ENCODE results near the gene LMBR1. TPM values are rescaled to one million over a fixed set of nuclear protein-coding genes. Genes with fewer than 3 reads are reported as not detected.

The LMBR1 gene
- total RNA-seq, 1 donor from 2014 or later = 89.1 TPM

DNA sequence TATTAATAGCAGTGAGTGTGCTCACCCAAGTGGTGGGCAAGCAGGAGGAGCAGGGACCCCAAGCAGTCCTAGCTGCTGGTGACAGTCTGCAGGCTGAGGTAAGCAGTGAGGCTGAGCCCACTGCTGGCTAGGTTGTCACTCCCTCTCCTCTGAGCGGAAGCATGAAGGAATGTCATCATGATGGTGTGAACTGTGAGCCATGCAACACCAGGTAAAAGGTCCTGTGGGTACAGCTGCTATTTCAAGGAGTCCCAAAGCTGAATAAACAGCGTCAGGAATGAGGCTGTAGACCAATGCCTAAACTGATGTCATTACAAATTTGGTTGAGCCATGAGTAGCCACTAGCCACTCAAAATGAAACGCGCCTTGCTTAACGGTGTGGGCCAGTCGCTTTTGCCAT, 126.3 kb downstream of the LMBR1 start:
- Mint-ChIP-seq H3K9me3 (ENCODE audit: low read depth) (peaks cover 7% of the 10 kb centered on the region), H3K36me3 (ENCODE audit: insufficient read depth) (peaks cover 9% of the 10 kb centered on the region), H3K27ac (peak overlapping the region; percentile 7), H3K4me1 (ENCODE audit: low read depth) (peaks cover 13% of the 10 kb centered on the region), H3K4me3 (ENCODE audit: low read depth) (no peak overlapping the region), H3K27me3 (no peaks in the 10 kb centered on the region)
- TF ChIP-seq, protein P1, sequence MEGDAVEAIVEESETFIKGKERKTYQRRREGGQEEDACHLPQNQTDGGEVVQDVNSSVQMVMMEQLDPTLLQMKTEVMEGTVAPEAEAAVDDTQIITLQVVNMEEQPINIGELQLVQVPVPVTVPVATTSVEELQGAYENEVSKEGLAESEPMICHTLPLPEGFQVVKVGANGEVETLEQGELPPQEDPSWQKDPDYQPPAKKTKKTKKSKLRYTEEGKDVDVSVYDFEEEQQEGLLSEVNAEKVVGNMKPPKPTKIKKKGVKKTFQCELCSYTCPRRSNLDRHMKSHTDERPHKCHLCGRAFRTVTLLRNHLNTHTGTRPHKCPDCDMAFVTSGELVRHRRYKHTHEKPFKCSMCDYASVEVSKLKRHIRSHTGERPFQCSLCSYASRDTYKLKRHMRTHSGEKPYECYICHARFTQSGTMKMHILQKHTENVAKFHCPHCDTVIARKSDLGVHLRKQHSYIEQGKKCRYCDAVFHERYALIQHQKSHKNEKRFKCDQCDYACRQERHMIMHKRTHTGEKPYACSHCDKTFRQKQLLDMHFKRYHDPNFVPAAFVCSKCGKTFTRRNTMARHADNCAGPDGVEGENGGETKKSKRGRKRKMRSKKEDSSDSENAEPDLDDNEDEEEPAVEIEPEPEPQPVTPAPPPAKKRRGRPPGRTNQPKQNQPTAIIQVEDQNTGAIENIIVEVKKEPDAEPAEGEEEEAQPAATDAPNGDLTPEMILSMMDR (IDR thresholded peaks at IDR 0.05; ENCODE audit: unreplicated experiment) = no peak
- DNase-seq (ENCODE audit: low spot score, unreplicated experiment) = no peak

DNA sequence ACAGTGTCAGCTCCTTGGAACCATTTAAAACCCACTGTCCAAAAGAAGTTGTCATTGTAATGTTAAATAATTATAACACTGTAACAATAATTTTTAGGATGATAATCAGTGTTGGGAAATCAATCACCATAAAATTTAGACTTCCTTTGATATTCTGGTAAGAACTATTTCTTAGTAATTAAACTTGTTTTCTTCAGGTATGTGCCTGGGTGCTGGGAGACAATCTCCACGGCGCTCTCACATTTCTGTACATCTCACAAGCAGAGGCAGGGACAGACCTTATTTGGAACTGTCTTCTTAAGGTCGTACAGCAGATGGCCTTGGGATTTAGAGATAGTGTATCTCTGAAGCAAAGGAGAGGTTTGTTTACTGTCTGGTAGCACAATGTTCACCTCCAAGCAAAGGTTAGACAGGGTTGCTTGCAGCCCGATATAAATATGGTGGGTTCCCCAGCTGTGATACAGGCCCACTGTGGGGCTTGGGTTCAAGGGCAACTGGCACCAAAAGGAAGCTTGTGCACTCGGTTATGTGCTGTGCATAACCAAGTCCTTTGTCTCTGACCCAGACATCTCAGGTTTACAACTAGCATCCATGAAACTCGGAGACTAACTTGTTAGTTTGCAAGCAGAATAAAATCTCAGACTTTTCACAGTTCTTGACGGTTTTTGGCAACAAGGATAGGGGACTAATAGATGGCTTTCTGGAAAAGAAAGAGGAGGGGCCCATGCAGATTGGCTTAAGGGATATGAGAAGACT, 126.9 kb downstream of the LMBR1 start:
- H3K27me3 Mint-ChIP-seq = no peaks in the 10 kb centered on the region
- DNase-seq (ENCODE audit: low spot score, unreplicated experiment) = no peak
- TF ChIP-seq, protein P1 (IDR thresholded peaks at IDR 0.05; ENCODE audit: unreplicated experiment) = no peak
- peaks cover 11% of the 10 kb centered on the region for H3K4me1 Mint-ChIP-seq (ENCODE audit: low read depth)
- no peak overlapping the region for H3K27ac Mint-ChIP-seq
- peaks cover 6% of the 10 kb centered on the region for H3K36me3 Mint-ChIP-seq (ENCODE audit: insufficient read depth)
- no peak overlapping the region for H3K4me3 Mint-ChIP-seq (ENCODE audit: low read depth)
- H3K9me3 Mint-ChIP-seq (ENCODE audit: low read depth) = peaks cover 1% of the 10 kb centered on the region

DNA sequence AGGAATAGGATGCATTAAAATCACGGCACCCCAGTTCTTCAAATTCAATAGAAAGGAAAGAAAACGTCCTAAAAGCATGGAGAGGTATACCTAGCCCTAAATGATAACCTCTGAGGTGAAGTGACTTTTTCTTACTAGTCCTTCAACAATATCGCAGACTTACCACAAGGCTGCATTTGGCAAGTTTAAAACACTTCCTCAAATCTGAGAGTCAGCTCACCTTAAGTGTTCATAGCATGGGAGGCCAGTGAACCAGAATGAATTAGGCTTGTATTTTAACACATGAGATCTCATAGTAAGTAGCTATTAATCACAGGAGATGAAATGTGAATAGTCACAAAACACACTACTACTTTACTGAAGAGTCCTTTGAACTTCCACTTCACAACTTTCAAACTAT, 128.2 kb downstream of the LMBR1 start:
- Mint-ChIP-seq H3K36me3 (ENCODE audit: insufficient read depth) (peaks cover 16% of the 10 kb centered on the region), H3K27me3 (no peaks in the 10 kb centered on the region), H3K27ac (no peak overlapping the region), H3K4me1 (ENCODE audit: low read depth) (peaks cover 12% of the 10 kb centered on the region), H3K9me3 (ENCODE audit: low read depth) (peaks cover 2% of the 10 kb centered on the region), H3K4me3 (ENCODE audit: low read depth) (no peak overlapping the region)
- TF ChIP-seq, protein P1 (IDR thresholded peaks at IDR 0.05; ENCODE audit: unreplicated experiment) = no peak
- no peak for DNase-seq (ENCODE audit: low spot score, unreplicated experiment)

DNA sequence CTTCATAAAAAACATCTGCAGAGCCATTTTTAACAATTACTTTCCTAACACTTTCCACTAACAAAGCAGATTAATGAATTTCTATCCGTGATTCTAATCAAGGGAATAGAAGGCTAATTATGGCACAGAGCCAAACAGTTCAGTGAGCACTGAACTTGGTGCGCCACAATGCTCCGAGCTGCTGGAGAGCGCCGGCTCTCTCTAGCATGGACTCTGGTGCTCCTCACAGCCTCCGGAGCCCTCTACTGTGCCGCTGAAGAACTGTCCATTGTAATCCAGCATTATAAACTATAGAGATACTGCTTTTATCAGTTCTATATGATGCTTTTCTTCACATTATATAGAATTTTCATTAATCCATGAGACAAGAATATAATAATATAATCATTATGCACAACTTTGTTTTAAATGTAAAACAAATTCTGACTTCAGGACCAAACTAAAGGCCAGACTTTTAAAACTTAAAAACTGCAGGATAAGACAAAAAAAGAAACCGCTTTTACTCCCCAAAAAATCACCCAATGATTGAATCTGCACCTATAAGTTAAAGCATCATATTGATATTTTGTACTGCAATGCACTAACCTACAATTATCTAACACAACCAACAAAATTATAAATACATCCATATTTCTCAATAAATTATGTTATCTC, 128.8 kb downstream of the LMBR1 start:
- H3K27ac Mint-ChIP-seq = no peak overlapping the region

DNA sequence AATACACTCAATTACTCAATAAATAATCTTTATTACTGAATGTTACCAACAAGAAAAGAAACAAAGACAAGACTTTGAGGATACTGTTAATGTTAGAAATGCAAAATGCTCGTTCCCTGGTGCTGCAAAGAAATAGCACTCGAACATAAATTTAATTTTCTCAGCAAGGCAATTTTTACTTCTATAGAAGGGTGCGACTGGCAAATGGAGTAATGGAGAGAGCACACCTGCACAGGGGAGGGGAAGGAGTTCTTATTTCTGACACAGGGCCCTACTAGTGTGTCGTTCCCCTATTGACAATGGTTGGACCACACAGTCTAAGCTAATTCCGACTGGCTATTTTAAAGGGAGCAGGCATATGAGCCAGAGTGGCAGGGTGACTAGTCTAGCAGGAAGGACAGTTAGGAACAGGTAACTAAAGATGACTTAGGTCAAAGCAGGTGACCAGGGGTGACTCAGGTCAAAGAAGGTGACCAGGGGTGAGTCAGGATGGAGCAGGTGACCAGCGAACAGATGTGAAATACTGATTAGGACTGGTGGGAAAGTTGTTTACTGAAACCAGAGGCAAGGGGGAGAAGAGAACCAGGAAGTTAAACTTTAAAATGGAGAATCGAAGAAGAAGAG, 133.3 kb downstream of the LMBR1 start:
- DNase-seq (ENCODE audit: low spot score, unreplicated experiment) = no peak
- no peak overlapping the region for H3K27ac Mint-ChIP-seq
- H3K36me3 Mint-ChIP-seq (ENCODE audit: insufficient read depth) = peaks cover 29% of the 10 kb centered on the region
- H3K4me1 Mint-ChIP-seq (ENCODE audit: low read depth) = peaks cover 6% of the 10 kb centered on the region
- H3K9me3 Mint-ChIP-seq (ENCODE audit: low read depth) = peaks cover 12% of the 10 kb centered on the region
- no peak overlapping the region for H3K4me3 Mint-ChIP-seq (ENCODE audit: low read depth)
- H3K27me3 Mint-ChIP-seq = no peaks in the 10 kb centered on the region
- TF ChIP-seq, protein P1 (IDR thresholded peaks at IDR 0.05; ENCODE audit: unreplicated experiment) = no peak

More for the DNA sequence above, 128.8 kb downstream of the LMBR1 start:
- Mint-ChIP-seq H3K36me3 (ENCODE audit: insufficient read depth) (peaks cover 21% of the 10 kb centered on the region), H3K27me3 (no peaks in the 10 kb centered on the region), H3K9me3 (ENCODE audit: low read depth) (peaks cover 6% of the 10 kb centered on the region), H3K4me3 (ENCODE audit: low read depth) (no peak overlapping the region), H3K4me1 (ENCODE audit: low read depth) (peaks cover 10% of the 10 kb centered on the region)
- TF ChIP-seq, protein P1 (IDR thresholded peaks at IDR 0.05; ENCODE audit: unreplicated experiment) = peak; percentile 78
- no peak for DNase-seq (ENCODE audit: low spot score, unreplicated experiment)

Measured in progenitor cell of endocrine pancreas (in vitro differentiated cells).